Body of pancreas (tissue), 4 donors: ENCODE data around the gene GPR155. TPM values are rescaled to one million over a fixed set of nuclear protein-coding genes. Genes with fewer than 3 reads are reported as not detected.

Source experiments
- ATAC-seq: fragments of 150-250 bp; one replicate; pipeline ENCODE4 v1.9.1; 2016
- DNase-seq, 4 donors: peaks; one replicate each; pipeline ENCODE4 v3.0.0-alpha.2; 2019
- H3K27ac ChIP-seq, 4 donors: fragments of 200-600 bp; sonication (generic); 1 replicate in 3 of 4; 2 replicates in 1 of 4; pipeline versions ENCODE4 v1.5.1 to v1.6.1; 2016 to 2019; ENCODE audit warnings: mild to moderate bottlenecking in 1 of 4, mixed read lengths in 1 of 4, moderate library complexity in 1 of 4
- H3K27me3 ChIP-seq, 2 donors: fragments of 200-600 bp; sonication (generic); one replicate each; pipeline ENCODE4 v1.6.0; 2016; ENCODE audit warnings: mild to moderate bottlenecking in 1 of 2
- H3K36me3 ChIP-seq, 2 donors: fragments of 200-600 bp; sonication (generic); replicated peaks in 1 of 2; 2 replicates each; pipeline ENCODE4 v1.5.1; 2016; ENCODE audit warnings: low read depth in 2 of 2; ENCODE audit not compliant: insufficient read depth in 1 of 2
- H3K4me1 ChIP-seq: fragments of 200-600 bp; sonication (generic); one replicate; pipeline ENCODE4 v1.6.0; 2016
- H3K4me3 ChIP-seq, 2 donors: fragments of 200-600 bp; sonication (generic); 1 replicate in 1 of 2; 2 replicates in 1 of 2; pipeline ENCODE4 v1.5.1; 2016 to 2019
- H3K9me3 ChIP-seq, 3 donors: fragments of 200-600 bp; sonication (generic); 1 replicate in 2 of 3; 2 replicates in 1 of 3; pipeline ENCODE4 v1.5.1; 2016
- CTCF ChIP-seq, 7 experiments: fragments of 450-650 bp in 4 of 7; fragments of 200-600 bp in 3 of 7; sonication (generic) in 3 of 7; IDR thresholded peaks; one replicate each; pipeline ENCODE4 v1.5.1; 2016 to 2019; ENCODE audit warnings: antibody characterized with exemption in 7 of 7
- POLR2A ChIP-seq, 3 donors: fragments of 450-650 bp; IDR thresholded peaks; one replicate each; pipeline ENCODE4 v1.6.1; 2016; ENCODE audit warnings: antibody characterized with exemption in 3 of 3, mild to moderate bottlenecking in 2 of 3
- WGBS, 2 donors: methylation state at CpG; one replicate each; pipeline ENCODE4 v1.1.5; 2017; 5-methylcytosine and 5-hydroxymethylcytosine counted together
- intact Hi-C: fragments of 100-400 bp; cut with DNase I; formaldehyde crosslinking; loops from one replicate; pipeline ENCODE4 v1.15.1; 2023
- total RNA-seq, 2 donors: library from RNA; depleted of rRNA; stranded (reverse); fragments of >200 nt; gene quantifications; one replicate each; pipeline ENCODE4 v1.1.0, GENCODE V29; 2016

GPR155 gene
- total RNA-seq, 2 donors from 2014 or later, result 4.6 to 8.6 TPM

- no peaks in the 10 kb centered on the region for H3K36me3 ChIP-seq
- H3K9me3 ChIP-seq, result no peaks in the 10 kb centered on the region
- H3K27ac ChIP-seq, result no peak overlapping the region
- intact Hi-C loops, result no loop called here
- H3K4me3 ChIP-seq, result no peak overlapping the region
- H3K27me3 ChIP-seq, result no peaks in the 10 kb centered on the region
- WGBS, 2 donors, result 80 to 81% methylated on average over 5 of the region's 5 CpGs
- no peak for TF ChIP-seq POLR2A (IDR thresholded peaks at IDR 0.05)
- no peak for TF ChIP-seq CTCF (IDR thresholded peaks at IDR 0.05)
- ATAC-seq (no peak), DNase-seq (no peak)
- peaks cover 6% of the 10 kb centered on the region for H3K4me1 ChIP-seq
These were observed 29.9 kb upstream of the GPR155 start for GRCh38 chr2:174516501-174517378.

- H3K27me3 ChIP-seq, result no peaks in the 10 kb centered on the region
- 50 to 60% methylated on average over 3 of the region's 3 CpGs for WGBS, 2 donors
- no peak overlapping the region for H3K4me3 ChIP-seq
- H3K9me3 ChIP-seq, result no peaks in the 10 kb centered on the region
- DNase-seq (no peak), ATAC-seq (no peak)
- intact Hi-C loops, result no loop called here
- H3K4me1 ChIP-seq, result peaks cover 11% of the 10 kb centered on the region
- H3K36me3 ChIP-seq, result no peaks in the 10 kb centered on the region
- H3K27ac ChIP-seq, result no peak overlapping the region
- TF ChIP-seq CTCF (IDR thresholded peaks at IDR 0.05), result no peak
- no peak for TF ChIP-seq POLR2A (IDR thresholded peaks at IDR 0.05)
These were observed 25.5 kb upstream of the GPR155 start for GRCh38 chr2:174512345-174512744.

GRCh38 chr2:174511580-174512260 lies 24.9 kb upstream of the GPR155 start:
- TF ChIP-seq POLR2A (IDR thresholded peaks at IDR 0.05) (no peak), CTCF (IDR thresholded peaks at IDR 0.05) (no peak)
- Histone ChIP-seq H3K36me3 (no peaks in the 10 kb centered on the region), H3K4me1 (peaks cover 11% of the 10 kb centered on the region), H3K27ac (peak overlapping the region in 1 of 4 donors; percentile 18), H3K27me3 (no peaks in the 10 kb centered on the region), H3K4me3 (no peak overlapping the region), H3K9me3 (no peaks in the 10 kb centered on the region)
- ATAC-seq, result peak; percentile 33
- peak in 1 of 4 donors; percentile 17 for DNase-seq
- intact Hi-C loops, result no loop called here
- 34 to 36% methylated on average over 5 of the region's 5 CpGs for WGBS, 2 donors

- no peak overlapping the region for H3K4me3 ChIP-seq
- H3K4me1 ChIP-seq, result peaks cover 11% of the 10 kb centered on the region
- DNase-seq (no peak), ATAC-seq (no peak)
- H3K9me3 ChIP-seq, result no peaks in the 10 kb centered on the region
- no peaks in the 10 kb centered on the region for H3K27me3 ChIP-seq
- no peaks in the 10 kb centered on the region for H3K36me3 ChIP-seq
- TF ChIP-seq POLR2A (IDR thresholded peaks at IDR 0.05) (no peak), CTCF (IDR thresholded peaks at IDR 0.05) (no peak)
- intact Hi-C loops, result no loop called here
- 43 to 45% methylated on average over 2 of the region's 2 CpGs for WGBS, 2 donors
- H3K27ac ChIP-seq, result no peak overlapping the region
These were observed 23.9 kb upstream of the GPR155 start for GRCh38 chr2:174510583-174511189.
